HepG2 (cell line): ENCODE results near the gene FOSB. TPM values are rescaled to one million over a fixed set of nuclear protein-coding genes. Genes with fewer than 3 reads are reported as not detected.
A peak's percentile ranks its signal among the peaks of the same experiment; 100 is the strongest.

ENCODE experiments used
- CBX2 ChIP-seq, 2 experiments: fragments of 200-600 bp in 1 of 2; sonication (generic); formaldehyde crosslinking in 1 of 2; IDR thresholded peaks; 2 replicates each; pipeline versions ENCODE4 v1.7.0 to v1.8.1; 2018 to 2022; ENCODE audit warnings: low read depth in 2 of 2, low read length in 1 of 2, mild to moderate bottlenecking in 1 of 2, missing genetic modification reagents in 1 of 2
- ELF3 ChIP-seq: IDR thresholded peaks from 2 replicates; pipeline ENCODE4 v1.6.1; 2016; ENCODE audit warnings: missing genetic modification reagents, missing compliant biosample characterization
- FOSL2 ChIP-seq: sonication (generic); formaldehyde crosslinking; IDR thresholded peaks from 2 replicates; pipeline ENCODE4 v1.4.0; 2020; ENCODE audit warnings: missing genetic modification reagents
- HMG20A ChIP-seq: IDR thresholded peaks from 2 replicates; pipeline ENCODE4 v1.6.1; 2016; ENCODE audit warnings: borderline replicate concordance
- ISL2 ChIP-seq: sonication (generic); formaldehyde crosslinking; IDR thresholded peaks from 2 replicates; pipeline ENCODE4 v1.5.0; 2020; ENCODE audit warnings: missing genetic modification reagents
- NFIB ChIP-seq: sonication (generic); formaldehyde crosslinking; IDR thresholded peaks from 2 replicates; pipeline ENCODE4 v1.9.0; 2021; ENCODE audit warnings: missing genetic modification reagents, mild to moderate bottlenecking, borderline replicate concordance
- NR2C2 ChIP-seq: sonication (generic); formaldehyde crosslinking; IDR thresholded peaks from 2 replicates; pipeline ENCODE4 v1.4.0; 2020; ENCODE audit warnings: missing genetic modification reagents, mild to moderate bottlenecking, moderate library complexity, borderline replicate concordance
- RFX1 ChIP-seq: fragments of 450-650 bp; IDR thresholded peaks from 2 replicates; pipeline ENCODE4 v1.6.1; 2017
- SAP130 ChIP-seq: IDR thresholded peaks from 2 replicates; pipeline ENCODE4 v1.6.1; 2016; ENCODE audit warnings: low read depth
- SOX13 ChIP-seq, 3 experiments: fragments of 450-650 bp in 1 of 3; sonication (generic) in 1 of 3; formaldehyde crosslinking in 1 of 3; IDR thresholded peaks in 2 of 3; conservative IDR thresholded peaks in 1 of 3; 2 replicates each; pipeline versions ENCODE4 v1.5.0 to v1.6.1; 2016 to 2020; ENCODE audit warnings: antibody characterized with exemption in 1 of 3, mild to moderate bottlenecking in 1 of 3, missing compliant biosample characterization in 1 of 3, missing genetic modification reagents in 1 of 3, moderate library complexity in 1 of 3
- TBX2 ChIP-seq: sonication (generic); formaldehyde crosslinking; IDR thresholded peaks from 2 replicates; pipeline ENCODE4 v1.5.0; 2020; ENCODE audit warnings: missing genetic modification reagents, mild to moderate bottlenecking, borderline replicate concordance
- THAP11 ChIP-seq: IDR thresholded peaks from 2 replicates; pipeline ENCODE4 v1.6.1; 2016; ENCODE audit warnings: missing biosample characterization, missing genetic modification reagents
- THRA ChIP-seq: sonication (generic); formaldehyde crosslinking; IDR thresholded peaks from 2 replicates; pipeline ENCODE4 v1.4.0; 2020; ENCODE audit warnings: missing genetic modification reagents, borderline replicate concordance
- XRCC5 ChIP-seq: fragments of 200-400 bp; formaldehyde crosslinking; optimal IDR thresholded peaks from 2 replicates; pipeline ENCODE3; 2017; ENCODE audit warnings: mild to moderate bottlenecking, low read length
- ZBTB25 ChIP-seq: IDR thresholded peaks from 2 replicates; pipeline ENCODE4 v1.6.1; 2018; ENCODE audit warnings: missing genetic modification reagents
- ZNF414 ChIP-seq: sonication (generic); formaldehyde crosslinking; IDR thresholded peaks from 2 replicates; pipeline ENCODE4 v1.5.0; 2020; ENCODE audit warnings: missing genetic modification reagents
- polyA plus RNA-seq, 8 experiments: library from polyadenylated mRNA; depleted of rRNA in 3 of 8; stranded (reverse) in 7 of 8; unstranded in 1 of 8; fragments of >200 nt; fragmentation: Illumina TruSeq in 4 of 8; extraction: Trizol in 4 of 8; gene quantifications; 2 replicates each; pipeline versions ENCODE4 v1.2.1 to v1.2.3, GENCODE V29; 2011 to 2016; ENCODE audit warnings: low read depth in 4 of 8, missing spikeins in 1 of 8, mixed read lengths in 1 of 8; ENCODE audit not compliant: insufficient read depth in 1 of 8
- total RNA-seq, 5 experiments: library from RNA; depleted of rRNA; stranded (reverse); fragments of >200 nt; fragmentation: Illumina TruSeq; extraction: Trizol; gene quantifications; 2 replicates each; pipeline ENCODE4 v1.2.3, GENCODE V29; 2016; ENCODE audit warnings: low read depth in 1 of 5
- TF ChIP-seq, protein P1 (sequence below): IDR thresholded peaks from 2 replicates; pipeline ENCODE4 v1.6.1; 2012; ENCODE audit warnings: low read depth, low read length, improper control_type of control experiment
- TF ChIP-seq, protein P2 (sequence below), 2 experiments: sonication (generic) in 1 of 2; formaldehyde crosslinking in 1 of 2; IDR thresholded peaks; 2 replicates each; pipeline versions ENCODE4 v1.5.1 to v1.6.1; 2011 to 2020; ENCODE audit warnings: borderline replicate concordance in 1 of 2, low read depth in 1 of 2, low read length in 1 of 2, mild to moderate bottlenecking in 1 of 2, missing genetic modification reagents in 1 of 2, moderate library complexity in 1 of 2
- TF ChIP-seq, protein P3 (sequence below): sonication (generic); formaldehyde crosslinking; IDR thresholded peaks from 2 replicates; pipeline ENCODE4 v1.8.1; 2023; ENCODE audit warnings: missing genetic modification reagents, mild to moderate bottlenecking, borderline replicate concordance
- TF ChIP-seq, protein P4 (sequence below): sonication (generic); formaldehyde crosslinking; conservative IDR thresholded peaks from 2 replicates; pipeline ENCODE4 v1.4.0; 2020; ENCODE audit warnings: missing genetic modification reagents

The FOSB gene
- total and polyA plus RNA-seq, 2 of the 13 experiments (the other 11 are each of a cell fraction or from before 2014, with no cell fraction given), result 2.8 to 6.0 TPM

DNA sequence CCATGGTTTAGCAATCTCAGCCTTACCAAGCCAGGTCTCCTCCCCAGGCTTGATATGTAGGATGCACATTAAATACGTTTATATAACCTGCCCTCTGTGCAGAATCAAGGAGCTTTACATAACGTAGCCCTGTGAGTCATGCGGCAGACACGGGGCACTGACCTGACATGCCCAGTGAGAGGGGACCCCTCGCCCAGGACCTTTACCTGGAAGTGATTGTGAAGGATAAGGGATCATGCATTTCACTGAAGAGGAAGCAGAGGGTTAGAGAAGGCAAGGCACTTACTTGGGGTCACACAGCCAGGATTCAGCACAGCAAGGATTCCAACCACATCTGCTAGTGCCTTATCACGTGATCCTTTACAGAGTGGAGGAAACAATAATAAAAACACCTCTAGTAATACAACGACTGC, 18.9 kb upstream of the FOSB start (continued):
- TF ChIP-seq, protein P1, sequence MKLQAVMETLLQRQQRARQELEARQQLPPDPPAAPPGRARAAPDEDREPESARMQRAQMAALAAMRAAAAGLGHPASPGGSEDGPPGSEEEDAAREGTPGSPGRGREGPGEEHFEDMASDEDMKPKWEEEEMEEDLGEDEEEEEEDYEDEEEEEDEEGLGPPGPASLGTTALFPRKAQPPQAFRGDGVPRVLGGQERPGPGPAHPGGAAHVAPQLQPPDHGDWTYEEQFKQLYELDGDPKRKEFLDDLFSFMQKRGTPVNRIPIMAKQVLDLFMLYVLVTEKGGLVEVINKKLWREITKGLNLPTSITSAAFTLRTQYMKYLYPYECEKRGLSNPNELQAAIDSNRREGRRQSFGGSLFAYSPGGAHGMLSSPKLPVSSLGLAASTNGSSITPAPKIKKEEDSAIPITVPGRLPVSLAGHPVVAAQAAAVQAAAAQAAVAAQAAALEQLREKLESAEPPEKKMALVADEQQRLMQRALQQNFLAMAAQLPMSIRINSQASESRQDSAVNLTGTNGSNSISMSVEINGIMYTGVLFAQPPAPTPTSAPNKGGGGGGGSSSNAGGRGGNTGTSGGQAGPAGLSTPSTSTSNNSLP, result peak; percentile 89
- peak; percentile 18 for TF ChIP-seq XRCC5
- TF ChIP-seq HMG20A (CRISPR knock-in tag), result peak; percentile 19; the same call in 1 of the 2 replicates
- TF ChIP-seq, protein P2, sequence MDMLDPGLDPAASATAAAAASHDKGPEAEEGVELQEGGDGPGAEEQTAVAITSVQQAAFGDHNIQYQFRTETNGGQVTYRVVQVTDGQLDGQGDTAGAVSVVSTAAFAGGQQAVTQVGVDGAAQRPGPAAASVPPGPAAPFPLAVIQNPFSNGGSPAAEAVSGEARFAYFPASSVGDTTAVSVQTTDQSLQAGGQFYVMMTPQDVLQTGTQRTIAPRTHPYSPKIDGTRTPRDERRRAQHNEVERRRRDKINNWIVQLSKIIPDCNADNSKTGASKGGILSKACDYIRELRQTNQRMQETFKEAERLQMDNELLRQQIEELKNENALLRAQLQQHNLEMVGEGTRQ (IDR thresholded peaks at IDR 0.05; ENCODE audit: low read depth, low read length), result peak; percentile 51
- TF ChIP-seq, protein P2 (CRISPR knock-in tag; IDR thresholded peaks at IDR 0.05; ENCODE audit: borderline replicate concordance), result no peak; the same call in 1 of the 2 replicates
- TF ChIP-seq ZNF414 (CRISPR knock-in tag), result no peak
- TF ChIP-seq CBX2 (IDR thresholded peaks at IDR 0.05; ENCODE audit: low read depth, low read length), result no peak
- TF ChIP-seq CBX2 (CRISPR knock-in tag; IDR thresholded peaks at IDR 0.05; ENCODE audit: low read depth), result no peak
- peak; percentile 64; the same call in 1 of the 2 replicates for TF ChIP-seq THRA (CRISPR knock-in tag)
- no peak for TF ChIP-seq SOX13 (IDR thresholded peaks at IDR 0.05)
- peak in 1 of 2 experiments; percentile 5; a peak in 1 of 4 replicates for TF ChIP-seq SOX13 (CRISPR knock-in tag; conservative IDR thresholded peaks at IDR 0.05 in 1 of 2, IDR thresholded peaks at IDR 0.05 in 1 of 2)
- TF ChIP-seq TBX2, result 0 out of 2 replicates have a peak, but pooled peaks have one; percentile 23
- TF ChIP-seq, protein P3, sequence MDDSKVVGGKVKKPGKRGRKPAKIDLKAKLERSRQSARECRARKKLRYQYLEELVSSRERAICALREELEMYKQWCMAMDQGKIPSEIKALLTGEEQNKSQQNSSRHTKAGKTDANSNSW (CRISPR knock-in tag), result no peak
- no peak for TF ChIP-seq ISL2 (CRISPR knock-in tag)
- TF ChIP-seq SAP130 (CRISPR knock-in tag), result peak; percentile 81
- TF ChIP-seq THAP11 (CRISPR knock-in tag), result peak; percentile 32; the same call in 1 of the 2 replicates
- no peak for TF ChIP-seq NFIB (CRISPR knock-in tag)
- TF ChIP-seq ELF3 (CRISPR knock-in tag), result peak; percentile 58; the same call in 1 of the 2 replicates
- TF ChIP-seq FOSL2 (CRISPR knock-in tag), result peak; percentile 96
- TF ChIP-seq ZBTB25 (CRISPR knock-in tag), result 0 out of 2 replicates have a peak, but pooled peaks have one; percentile 22
- no peak for TF ChIP-seq RFX1
- peak; percentile 77 for TF ChIP-seq NR2C2 (CRISPR knock-in tag)
- TF ChIP-seq, protein P4, sequence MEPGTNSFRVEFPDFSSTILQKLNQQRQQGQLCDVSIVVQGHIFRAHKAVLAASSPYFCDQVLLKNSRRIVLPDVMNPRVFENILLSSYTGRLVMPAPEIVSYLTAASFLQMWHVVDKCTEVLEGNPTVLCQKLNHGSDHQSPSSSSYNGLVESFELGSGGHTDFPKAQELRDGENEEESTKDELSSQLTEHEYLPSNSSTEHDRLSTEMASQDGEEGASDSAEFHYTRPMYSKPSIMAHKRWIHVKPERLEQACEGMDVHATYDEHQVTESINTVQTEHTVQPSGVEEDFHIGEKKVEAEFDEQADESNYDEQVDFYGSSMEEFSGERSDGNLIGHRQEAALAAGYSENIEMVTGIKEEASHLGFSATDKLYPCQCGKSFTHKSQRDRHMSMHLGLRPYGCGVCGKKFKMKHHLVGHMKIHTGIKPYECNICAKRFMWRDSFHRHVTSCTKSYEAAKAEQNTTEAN (CRISPR knock-in tag), result 0 out of 2 replicates have a peak, but pooled peaks have one; percentile 27
